HG03039 (cell line): ENCODE data around the gene NT5DC3.

Experiments used
- ATAC-seq: cut with Tn5 transposase; IDR thresholded peaks from one replicate; pipeline ENCODE4 v1.9.1; 2021; ENCODE audit warnings: mild to moderate bottlenecking, moderate library complexity; ENCODE audit not compliant: unreplicated experiment

Gene NT5DC3

GRCh38 chr12:103756443-103756842, 84.6 kb downstream of the NT5DC3 start:
- no peak for ATAC-seq

- no peak for ATAC-seq
Observed at GRCh38 chr12:103755425-103755824, 85.6 kb downstream of the NT5DC3 start.

- ATAC-seq, result no peak
Observed at GRCh38 chr12:103751600-103751999, 89.4 kb downstream of the NT5DC3 start.

GRCh38 chr12:103751171-103751570, 89.9 kb downstream of the NT5DC3 start:
- ATAC-seq, result no peak

GRCh38 chr12:103748875-103749274, 92.2 kb downstream of the NT5DC3 start:
- no peak for ATAC-seq

GRCh38 chr12:103748002-103748401, 93.0 kb downstream of the NT5DC3 start:
- no peak for ATAC-seq

- no peak for ATAC-seq
Observed at GRCh38 chr12:103745962-103746361, 95.1 kb downstream of the NT5DC3 start.

GRCh38 chr12:103743788-103744187, 97.2 kb downstream of the NT5DC3 start:
- no peak for ATAC-seq

GRCh38 chr12:103742349-103742932, 98.6 kb downstream of the NT5DC3 start:
- no peak for ATAC-seq

GRCh38 chr12:103737881-103738280, 103.2 kb downstream of the NT5DC3 start:
- ATAC-seq, result no peak

GRCh38 chr12:103736572-103736971, 104.5 kb downstream of the NT5DC3 start:
- no peak for ATAC-seq

- ATAC-seq, result no peak
Observed at GRCh38 chr12:103735291-103735690, 105.7 kb downstream of the NT5DC3 start.

GRCh38 chr12:103734863-103735262, 106.2 kb downstream of the NT5DC3 start:
- no peak for ATAC-seq

GRCh38 chr12:103731539-103731938, 109.5 kb downstream of the NT5DC3 start:
- ATAC-seq, result no peak

GRCh38 chr12:103729499-103729898, 111.5 kb downstream of the NT5DC3 start:
- no peak for ATAC-seq

- ATAC-seq, result no peak
Observed at GRCh38 chr12:103728323-103728722, 112.7 kb downstream of the NT5DC3 start.

- ATAC-seq, result no peak
Observed at GRCh38 chr12:103727638-103728037, 113.4 kb downstream of the NT5DC3 start.

GRCh38 chr12:103725398-103725797, 115.6 kb downstream of the NT5DC3 start:
- ATAC-seq, result no peak
